ENCODE measurements around the gene BNIP5.
"Not testable (repeated sequence)": the region's sequence is repeated elsewhere in the genome, so short reads cannot be mapped to it uniquely, and the experiment has no call there.

- not testable (repeated sequence) for TF ChIP-seq CTCF (conservative IDR thresholded peaks at IDR 0.05 in 1 of 2, IDR thresholded peaks at IDR 0.05 in 1 of 2; ENCODE audit: extremely low read depth in 1 of 2, insufficient read depth in 1 of 2, low read depth in 1 of 2, low read length in 2 of 2); EZH2 (IDR thresholded peaks at IDR 0.05; ENCODE audit: borderline replicate concordance, low read length)
Measured at GRCh38 chr6:36338223-36338622, 1.5 kb upstream of the BNIP5 start.
